A549 treated with CpdA at 1 μM for 4 hours (cell line): ENCODE results near the gene INMT. TPM values are rescaled to one million over a fixed set of nuclear protein-coding genes. Genes with fewer than 3 reads are reported as not detected.

Source experiments
- total RNA-seq: library from RNA; stranded (reverse); fragments of 200-300 nt; extraction: Qiagen RNA extraction; gene quantifications from 5 replicates; pipeline ENCODE4 v1.2.3, GENCODE V29; 2022; ENCODE audit warnings: low read depth

The INMT gene
- total RNA-seq: not detected in 5 replicates

DNA sequence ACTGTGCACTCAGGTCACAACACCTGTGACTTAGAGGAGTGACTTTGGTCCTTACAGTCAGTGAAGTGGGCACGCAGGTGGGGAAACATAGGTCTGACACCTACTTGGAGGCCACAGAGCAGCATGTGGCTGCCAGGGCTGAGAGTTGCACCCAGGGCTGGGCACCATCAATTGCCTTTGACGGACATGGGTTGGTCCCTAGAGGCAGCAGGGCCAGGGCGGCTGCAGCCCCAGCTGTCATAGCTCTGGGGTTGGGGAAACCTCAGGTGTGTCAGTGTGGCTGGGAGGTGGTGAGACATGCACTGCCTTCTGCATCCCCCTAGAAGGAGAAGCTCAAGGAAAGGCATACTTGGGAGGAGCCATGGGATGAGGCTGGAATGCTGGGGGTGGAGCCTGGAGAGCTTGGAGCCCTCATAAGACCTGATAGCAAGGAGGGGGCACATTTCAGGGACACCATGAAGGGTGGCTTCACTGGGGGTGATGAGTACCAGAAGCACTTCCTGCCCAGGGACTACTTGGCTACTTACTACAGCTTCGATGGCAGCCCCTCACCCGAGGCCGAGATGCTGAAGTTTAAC is at the start of gene INMT:
Gene INMT (plus strand): TSS at position 440 of the 578 bp plus-strand sequence. CDS start 16 bp downstream, at position 456.

DNA sequence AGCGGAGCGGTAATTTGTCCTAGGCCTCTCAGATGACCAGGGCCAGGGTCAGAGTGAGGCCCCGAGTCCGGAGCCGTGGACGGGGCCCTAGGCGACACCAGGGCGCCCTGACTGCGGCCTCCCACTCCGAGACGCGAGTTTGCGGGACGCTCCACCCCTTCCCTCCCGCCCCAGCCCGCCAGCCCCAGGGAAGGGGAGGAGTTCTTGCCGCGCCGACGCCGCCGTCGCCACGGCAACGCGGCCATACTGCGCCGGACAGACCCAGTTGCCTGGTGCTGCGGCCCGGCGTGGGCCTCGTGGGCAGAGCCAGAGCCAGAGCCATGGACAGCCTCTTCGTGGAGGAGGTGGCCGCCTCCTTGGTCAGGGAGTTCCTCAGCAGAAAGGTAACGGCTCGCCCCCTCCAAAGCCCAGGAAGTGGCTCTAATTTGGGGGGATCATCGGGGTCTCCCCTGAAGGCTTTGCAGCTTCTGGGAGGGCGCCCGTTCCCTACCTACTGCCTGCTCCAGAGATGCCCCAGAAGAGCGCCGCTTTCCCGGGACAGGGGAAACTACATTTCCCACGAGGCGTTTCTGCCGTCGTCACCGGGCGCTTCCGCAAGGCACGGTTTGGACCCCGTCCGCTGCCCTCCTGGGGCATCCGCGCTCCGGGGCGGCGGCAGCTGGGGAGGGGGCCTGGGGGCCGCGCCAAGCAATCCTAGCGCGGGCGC is 19.4 kb downstream of the INMT start, which contains the start of gene MINDY4:
Gene MINDY4 (plus strand): TSS at position 244 of the 706 bp plus-strand sequence. CDS start 77 bp downstream, at position 321.

Other genes with a start within 250 kb of the INMT start
- gene GGCT, start 247.3 kb upstream of the INMT start, total RNA-seq: 72.0 to 91.2 TPM (median 72.8 TPM) in 5 replicates
- 147 to 180 TPM (median 152 TPM) in 5 replicates for gene GARS1, start 157.3 kb upstream of the INMT start, total RNA-seq
- gene CRHR2, start 69.7 kb upstream of the INMT start, total RNA-seq: 0.03 TPM in 1 of 5 replicates, not detected in the others
- 2.8 to 3.0 TPM (median 3.0 TPM) in 5 replicates for gene MINDY4, start 19.3 kb downstream of the INMT start, total RNA-seq
- 0.36 to 0.70 TPM (median 0.45 TPM) in 5 replicates for gene AQP1, start 159.7 kb downstream of the INMT start, total RNA-seq
- not detected in 5 replicates for gene GHRHR, start 211.8 kb downstream of the INMT start, total RNA-seq